Measurements from ENCODE around the gene DNM2.
"Not testable (repeated sequence)": the region's sequence is repeated elsewhere in the genome, so short reads cannot be mapped to it uniquely, and the experiment has no call there.

DNM2 gene

DNA sequence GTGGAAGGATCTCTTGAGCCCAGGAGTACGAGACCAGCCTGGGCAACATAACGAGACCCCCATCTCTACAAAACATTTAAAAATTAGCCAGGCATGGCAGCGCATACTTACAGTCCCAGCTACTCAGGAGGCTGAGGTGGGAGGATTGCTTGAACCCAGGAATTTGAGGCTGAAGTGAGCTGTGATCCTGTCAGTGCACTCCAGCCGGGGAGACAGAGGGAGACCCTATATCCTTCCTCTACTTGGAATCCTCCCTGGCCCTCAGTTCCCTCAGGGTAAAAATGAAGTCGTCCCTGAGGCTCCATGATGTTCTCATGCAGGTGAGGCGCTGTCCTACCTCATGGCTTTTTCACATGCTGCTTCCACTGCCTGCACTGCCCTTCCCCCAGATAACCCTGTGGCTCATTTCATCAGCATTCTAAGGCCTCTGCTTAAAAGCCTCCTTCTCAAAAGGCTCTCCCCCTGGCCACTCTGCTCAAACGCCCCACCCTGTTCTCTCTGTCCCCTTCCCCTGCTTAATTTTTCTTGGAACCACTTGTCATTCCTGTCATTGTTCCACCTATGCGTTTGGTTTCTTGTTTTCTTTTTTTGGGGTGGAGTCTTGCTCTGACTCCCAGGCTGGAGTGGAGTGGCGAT, 19.2 kb downstream of the DNM2 start:
- no peak overlapping the region for H3K4me3 ChIP-seq (ENCODE audit: low read depth, low read length)
- DNase-seq (ENCODE audit: low read depth), result no peak
- TF ChIP-seq, protein P1, sequence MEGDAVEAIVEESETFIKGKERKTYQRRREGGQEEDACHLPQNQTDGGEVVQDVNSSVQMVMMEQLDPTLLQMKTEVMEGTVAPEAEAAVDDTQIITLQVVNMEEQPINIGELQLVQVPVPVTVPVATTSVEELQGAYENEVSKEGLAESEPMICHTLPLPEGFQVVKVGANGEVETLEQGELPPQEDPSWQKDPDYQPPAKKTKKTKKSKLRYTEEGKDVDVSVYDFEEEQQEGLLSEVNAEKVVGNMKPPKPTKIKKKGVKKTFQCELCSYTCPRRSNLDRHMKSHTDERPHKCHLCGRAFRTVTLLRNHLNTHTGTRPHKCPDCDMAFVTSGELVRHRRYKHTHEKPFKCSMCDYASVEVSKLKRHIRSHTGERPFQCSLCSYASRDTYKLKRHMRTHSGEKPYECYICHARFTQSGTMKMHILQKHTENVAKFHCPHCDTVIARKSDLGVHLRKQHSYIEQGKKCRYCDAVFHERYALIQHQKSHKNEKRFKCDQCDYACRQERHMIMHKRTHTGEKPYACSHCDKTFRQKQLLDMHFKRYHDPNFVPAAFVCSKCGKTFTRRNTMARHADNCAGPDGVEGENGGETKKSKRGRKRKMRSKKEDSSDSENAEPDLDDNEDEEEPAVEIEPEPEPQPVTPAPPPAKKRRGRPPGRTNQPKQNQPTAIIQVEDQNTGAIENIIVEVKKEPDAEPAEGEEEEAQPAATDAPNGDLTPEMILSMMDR (conservative IDR thresholded peaks at IDR 0.05; ENCODE audit: low read depth, low read length), result no peak

DNA sequence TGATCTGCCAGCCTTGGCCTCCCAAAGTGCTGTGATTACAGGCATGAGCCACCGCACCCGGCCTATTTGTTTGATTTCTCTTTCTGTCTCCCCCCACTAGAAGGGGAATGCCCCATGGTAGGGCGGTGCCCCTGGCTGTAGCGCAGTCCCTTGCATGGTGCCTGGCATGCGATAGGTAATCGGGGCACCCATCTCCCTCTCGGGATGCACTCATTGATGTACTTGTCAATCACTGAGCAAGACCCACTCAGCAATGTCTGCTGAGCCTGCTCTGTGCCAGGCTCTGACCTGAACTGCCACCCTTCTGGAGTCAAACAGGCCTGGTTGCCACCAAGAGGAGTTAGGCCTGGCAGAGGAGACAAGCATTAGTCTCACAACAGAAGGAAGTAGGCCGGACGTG, 19.8 kb downstream of the DNM2 start:
- no peak for DNase-seq (ENCODE audit: low read depth)
- no peak overlapping the region for H3K4me3 ChIP-seq (ENCODE audit: low read depth, low read length)
- TF ChIP-seq, protein P1 (conservative IDR thresholded peaks at IDR 0.05; ENCODE audit: low read depth, low read length), result no peak

DNA sequence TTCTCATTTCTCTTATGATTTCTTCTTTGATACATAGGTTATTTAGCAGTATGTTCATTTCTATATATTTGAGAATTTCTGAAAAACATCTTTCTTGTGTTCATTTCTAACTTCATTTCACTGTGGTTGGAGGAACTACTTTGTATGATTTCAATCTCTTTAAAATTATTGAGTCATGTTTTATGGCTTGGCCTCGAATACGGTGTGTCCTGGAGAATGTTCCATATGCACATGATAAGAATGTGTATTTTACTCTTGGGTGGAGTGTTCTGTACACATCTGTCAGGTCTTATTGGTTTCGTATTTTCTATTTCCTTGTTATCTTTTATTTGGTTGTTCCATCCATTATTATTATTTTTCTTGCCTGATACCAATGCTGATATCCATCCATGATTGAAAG, 22.9 kb downstream of the DNM2 start:
- TF ChIP-seq, protein P1 (conservative IDR thresholded peaks at IDR 0.05; ENCODE audit: low read depth, low read length), result no peak
- DNase-seq (ENCODE audit: low read depth), result no peak
- no peak overlapping the region for H3K4me3 ChIP-seq (ENCODE audit: low read depth, low read length)

DNA sequence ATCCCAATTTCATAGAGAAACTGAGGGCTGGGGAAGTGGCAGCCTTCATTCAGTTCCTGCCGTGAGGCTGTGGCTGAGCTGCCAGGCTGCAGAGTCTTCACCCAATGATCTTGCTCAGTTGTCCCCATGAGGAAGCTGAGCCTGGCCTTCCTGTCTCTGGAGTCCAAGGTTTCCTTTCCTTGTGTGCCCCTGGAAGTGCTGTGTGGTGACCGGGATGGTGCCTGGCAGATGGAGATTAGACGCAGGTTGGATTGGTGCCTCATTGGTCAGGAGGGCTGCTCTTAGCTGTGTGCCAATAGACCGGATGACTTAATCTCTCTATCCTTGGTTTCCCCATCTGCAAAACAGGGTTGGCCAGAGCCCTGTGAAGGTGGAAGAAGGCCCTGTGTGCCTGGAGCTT, 24.6 kb downstream of the DNM2 start:
- TF ChIP-seq, protein P1 (conservative IDR thresholded peaks at IDR 0.05; ENCODE audit: low read depth, low read length), result no peak
- H3K4me3 ChIP-seq (ENCODE audit: low read depth, low read length), result no peak overlapping the region
- no peak for DNase-seq (ENCODE audit: low read depth)

DNA sequence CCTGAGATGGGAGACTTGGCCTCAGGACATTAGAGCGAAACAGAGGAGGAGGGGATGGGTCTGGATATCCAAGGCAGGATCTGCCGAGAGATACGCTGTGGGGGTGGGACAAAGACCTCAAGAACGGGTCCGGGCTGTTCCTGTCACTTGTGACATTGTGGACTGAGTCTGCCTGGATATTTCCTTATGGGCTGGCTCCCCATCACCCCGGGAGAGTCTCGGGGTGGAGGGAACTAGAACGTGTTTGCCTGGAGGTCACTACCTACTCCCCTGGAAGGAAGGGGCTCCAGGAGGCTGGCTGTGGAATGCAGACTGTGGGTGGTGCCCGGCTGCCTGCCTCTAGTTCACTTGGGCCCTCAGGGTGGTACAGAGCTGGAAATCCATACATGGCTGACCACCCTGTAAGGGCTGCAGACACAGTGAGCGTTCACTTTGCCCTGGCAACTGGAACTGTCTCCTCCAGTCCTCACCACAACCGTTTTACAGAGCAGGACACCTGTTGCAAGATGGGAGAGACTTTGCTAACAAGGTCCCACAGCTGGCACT, 26.4 kb downstream of the DNM2 start:
- TF ChIP-seq, protein P1 (conservative IDR thresholded peaks at IDR 0.05; ENCODE audit: low read depth, low read length), result no peak
- no peak for DNase-seq (ENCODE audit: low read depth)
- no peak overlapping the region for H3K4me3 ChIP-seq (ENCODE audit: low read depth, low read length)

DNA sequence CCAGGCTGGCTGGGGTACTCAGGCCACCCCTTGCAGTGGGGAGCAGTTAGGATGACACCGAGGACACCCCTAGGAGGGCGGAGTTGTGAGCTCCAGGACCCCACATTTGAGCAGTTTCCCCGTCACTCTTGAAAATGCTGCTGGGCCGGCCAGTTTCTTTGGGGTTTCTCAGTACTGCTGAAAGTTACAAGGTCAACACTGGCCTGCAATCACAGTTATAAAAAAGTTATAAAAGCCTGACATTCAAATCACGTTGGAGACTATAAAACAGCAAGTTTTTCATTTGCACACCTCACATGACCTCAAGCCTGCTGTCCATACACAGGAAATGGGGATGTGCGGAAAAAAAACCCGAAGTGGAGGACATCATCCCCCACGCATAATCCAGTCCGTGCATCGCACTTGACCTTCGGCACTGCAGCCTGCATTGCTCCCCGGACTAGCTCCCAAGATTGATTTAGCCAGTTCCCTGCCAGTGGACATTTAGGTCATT, 27.0 kb downstream of the DNM2 start:
- TF ChIP-seq, protein P1 (conservative IDR thresholded peaks at IDR 0.05; ENCODE audit: low read depth, low read length), result no peak
- no peak overlapping the region for H3K4me3 ChIP-seq (ENCODE audit: low read depth, low read length)

DNA sequence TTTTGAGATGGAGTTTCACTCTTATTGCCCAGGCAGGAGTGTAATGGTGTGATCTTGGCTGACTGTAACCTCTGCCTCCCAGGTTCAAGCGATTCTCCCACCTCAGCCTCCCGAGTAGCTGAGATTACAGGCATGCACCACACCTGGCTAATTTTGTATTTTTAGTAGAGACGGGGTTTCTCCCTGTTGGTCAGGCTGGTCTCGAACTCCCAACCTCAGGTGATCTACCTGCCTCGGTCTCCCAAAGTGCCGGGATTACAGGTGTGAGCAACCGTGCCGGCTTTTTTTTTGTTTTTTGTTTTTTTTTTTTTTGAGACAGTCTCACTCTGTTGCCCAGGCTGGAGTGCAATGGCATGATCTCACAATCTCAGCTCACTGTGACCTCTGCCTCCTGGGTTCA, 28.6 kb downstream of the DNM2 start:
- not testable (repeated sequence) for H3K4me3 ChIP-seq (ENCODE audit: low read depth, low read length); DNase-seq (ENCODE audit: low read depth)

More for the DNA sequence above, 27.0 kb downstream of the DNM2 start:
- DNase-seq (ENCODE audit: low read depth), result no peak
